ENCODE data around the gene HOMER1. TPM values are rescaled to one million over a fixed set of nuclear protein-coding genes. Genes with fewer than 3 reads are reported as not detected.

HOMER1 gene
- polyA plus RNA-seq, 3 donors: 0.03 to 0.62 (median 0.04) TPM

GRCh38 chr5:79547429-79547822, 33.5 kb upstream of the HOMER1 start:
- DNase-seq: no peak
- peaks cover 0 to 2% (median 0%) of the 10 kb centered on the region in 3 donors for H3K27me3 Mint-ChIP-seq (ENCODE audit: low read depth in 3 of 3)
- H3K36me3 ChIP-seq (replicated peaks in 1 of 2; ENCODE audit: control insufficient read depth in 1 of 2, insufficient read depth in 2 of 2, low read length in 2 of 2): no peaks in the 10 kb centered on the region
- intact Hi-C loops (cut with micrococcal nuclease): no loop called here
- H3K4me3 ChIP-seq (replicated peaks in 1 of 3; ENCODE audit: low read depth in 2 of 3, low read length in 3 of 3): no peak overlapping the region
- H3K79me2 ChIP-seq (ENCODE audit: insufficient read depth, low read length): no peaks in the 10 kb centered on the region
- H3K4me2 ChIP-seq (replicated peaks; ENCODE audit: extremely low read depth, low read length, poor library complexity, severe bottlenecking): no peak overlapping the region
- H3K9me3 Mint-ChIP-seq: no peaks in the 10 kb centered on the region
- H3K9me3 ChIP-seq (replicated peaks in 1 of 2; ENCODE audit: control insufficient read depth in 1 of 2, insufficient read depth in 1 of 2, low read length in 2 of 2): no peaks in the 10 kb centered on the region
- no peak overlapping the region for H3K4me3 Mint-ChIP-seq
- H3K4me1 ChIP-seq (ENCODE audit: control insufficient read depth in 1 of 2, insufficient read depth in 2 of 2, low read length in 2 of 2): no peaks in the 10 kb centered on the region
- no peak overlapping the region for H3K9ac ChIP-seq (ENCODE audit: insufficient read depth, low read length, poor library complexity, severe bottlenecking)
- 92% methylated on average over 3 of the region's 3 CpGs for WGBS (ENCODE audit: insufficient coverage)
- H3K27ac Mint-ChIP-seq: no peak overlapping the region
- H3K4me1 Mint-ChIP-seq: no peaks in the 10 kb centered on the region
- no peak overlapping the region for H3K27ac ChIP-seq (ENCODE audit: low read depth in 1 of 2, low read length in 2 of 2)
- no peak for TF ChIP-seq CTCF (IDR thresholded peaks at IDR 0.05)
- H3K36me3 Mint-ChIP-seq: no peaks in the 10 kb centered on the region
- no peaks in the 10 kb centered on the region for H3K27me3 ChIP-seq (ENCODE audit: control insufficient read depth in 2 of 2, insufficient read depth in 2 of 2, low read length in 2 of 2)
- H4K20me1 ChIP-seq (ENCODE audit: insufficient read depth, low read length): no peaks in the 10 kb centered on the region
- no peak overlapping the region for H2AFZ ChIP-seq (ENCODE audit: insufficient read depth, low read depth, low read length, poor library complexity, severe bottlenecking)

GRCh38 chr5:79546782-79547428, 33.0 kb upstream of the HOMER1 start:
- no peaks in the 10 kb centered on the region for H3K79me2 ChIP-seq (ENCODE audit: insufficient read depth, low read length)
- peaks cover 0 to 2% (median 0%) of the 10 kb centered on the region in 3 donors for H3K27me3 Mint-ChIP-seq (ENCODE audit: low read depth in 3 of 3)
- H3K36me3 Mint-ChIP-seq: no peaks in the 10 kb centered on the region
- no peak overlapping the region for H2AFZ ChIP-seq (ENCODE audit: insufficient read depth, low read depth, low read length, poor library complexity, severe bottlenecking)
- no peak overlapping the region for H3K4me3 ChIP-seq (replicated peaks in 1 of 3; ENCODE audit: low read depth in 2 of 3, low read length in 3 of 3)
- H3K4me2 ChIP-seq (replicated peaks; ENCODE audit: extremely low read depth, low read length, poor library complexity, severe bottlenecking): no peak overlapping the region
- H3K9me3 ChIP-seq (replicated peaks in 1 of 2; ENCODE audit: control insufficient read depth in 1 of 2, insufficient read depth in 1 of 2, low read length in 2 of 2): no peaks in the 10 kb centered on the region
- H3K27ac ChIP-seq (ENCODE audit: low read depth in 1 of 2, low read length in 2 of 2): no peak overlapping the region
- intact Hi-C loops (cut with micrococcal nuclease): no loop called here
- no peaks in the 10 kb centered on the region for H4K20me1 ChIP-seq (ENCODE audit: insufficient read depth, low read length)
- 97% methylated on average over 4 of the region's 7 CpGs for WGBS (ENCODE audit: insufficient coverage)
- no peaks in the 10 kb centered on the region for H3K4me1 Mint-ChIP-seq
- H3K4me1 ChIP-seq (ENCODE audit: control insufficient read depth in 1 of 2, insufficient read depth in 2 of 2, low read length in 2 of 2): no peaks in the 10 kb centered on the region
- H3K36me3 ChIP-seq (replicated peaks in 1 of 2; ENCODE audit: control insufficient read depth in 1 of 2, insufficient read depth in 2 of 2, low read length in 2 of 2): no peaks in the 10 kb centered on the region
- H3K27me3 ChIP-seq (ENCODE audit: control insufficient read depth in 2 of 2, insufficient read depth in 2 of 2, low read length in 2 of 2): no peaks in the 10 kb centered on the region
- no peak for TF ChIP-seq CTCF (IDR thresholded peaks at IDR 0.05)
- no peak overlapping the region for H3K9ac ChIP-seq (ENCODE audit: insufficient read depth, low read length, poor library complexity, severe bottlenecking)
- no peak overlapping the region for H3K4me3 Mint-ChIP-seq
- no peak for DNase-seq
- no peak overlapping the region for H3K27ac Mint-ChIP-seq
- no peaks in the 10 kb centered on the region for H3K9me3 Mint-ChIP-seq

Measured in CD14-positive monocyte (primary cell).